Activated T-cell treated with anti-CD3 and anti-CD28 coated beads, Interleukin-2, amount 50 U/mL, for 4 hours (primary cell): ENCODE results near the gene OVCH1. TPM values are rescaled to one million over a fixed set of nuclear protein-coding genes. Genes with fewer than 3 reads are reported as not detected.
A peak's percentile ranks its signal among the peaks of the same experiment; 100 is the strongest.
"Not testable (repeated sequence)": the region's sequence is repeated elsewhere in the genome, so short reads cannot be mapped to it uniquely, and the experiment has no call there.

Experiments
- ATAC-seq, 2 donors: fragments of 200-7000 bp; cut with Tn5 transposase; one replicate each; pipeline ENCODE4 v1.10.0; 2021
- DNase-seq: peaks from one replicate; pipeline ENCODE4 v3.0.0-alpha.2; 2020
- H3K27me3 Mint-ChIP-seq: one replicate; pipeline ENCODE4 v1.8.0; 2021; ENCODE audit warnings: low read depth, mixed read lengths
- H3K36me3 Mint-ChIP-seq: one replicate; pipeline ENCODE4 v1.8.0; 2022; ENCODE audit warnings: mixed read lengths; ENCODE audit not compliant: insufficient read depth
- H3K4me1 Mint-ChIP-seq: one replicate; pipeline ENCODE4 v1.8.0; 2021; ENCODE audit warnings: low read depth, mixed read lengths
- H3K4me3 Mint-ChIP-seq: one replicate; pipeline ENCODE4 v1.8.0; 2021; ENCODE audit warnings: mild to moderate bottlenecking, moderate library complexity, mixed read lengths
- H3K9me3 Mint-ChIP-seq: one replicate; pipeline ENCODE4 v1.8.0; 2021; ENCODE audit warnings: mixed read lengths
- total RNA-seq, 3 donors: library from RNA; stranded (reverse); gene quantifications; one replicate each; pipeline ENCODE4 v1.2.1, GENCODE V29; 2021

The OVCH1 gene
- total RNA-seq, 3 donors from 2014 or later = not detected

DNA sequence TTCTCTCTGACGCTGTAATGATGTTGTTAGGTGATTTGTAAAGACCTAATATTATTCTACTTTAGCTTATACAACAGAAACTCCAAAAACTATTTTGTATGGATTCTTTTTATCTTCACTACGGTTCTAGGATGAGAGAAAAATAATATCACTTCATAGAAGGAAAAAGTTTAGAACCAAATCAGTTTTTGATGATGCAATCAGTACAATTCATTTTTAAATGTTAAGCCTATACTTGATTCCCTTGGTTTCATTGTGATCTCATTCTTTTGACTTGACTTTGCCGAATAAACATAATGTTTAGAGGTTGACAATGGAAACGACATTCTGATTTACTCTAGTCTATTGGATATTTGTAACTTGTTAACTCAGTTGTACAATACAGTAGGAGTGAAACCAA is 91.9 kb downstream of the OVCH1 start:
- peaks cover 17% of the 10 kb centered on the region for H3K27me3 Mint-ChIP-seq
- H3K4me1 Mint-ChIP-seq = no peaks in the 10 kb centered on the region
- H3K9me3 Mint-ChIP-seq = no peaks in the 10 kb centered on the region
- H3K4me3 Mint-ChIP-seq = no peak overlapping the region
- ATAC-seq (no peak), DNase-seq (no peak)
- no peaks in the 10 kb centered on the region for H3K36me3 Mint-ChIP-seq

DNA sequence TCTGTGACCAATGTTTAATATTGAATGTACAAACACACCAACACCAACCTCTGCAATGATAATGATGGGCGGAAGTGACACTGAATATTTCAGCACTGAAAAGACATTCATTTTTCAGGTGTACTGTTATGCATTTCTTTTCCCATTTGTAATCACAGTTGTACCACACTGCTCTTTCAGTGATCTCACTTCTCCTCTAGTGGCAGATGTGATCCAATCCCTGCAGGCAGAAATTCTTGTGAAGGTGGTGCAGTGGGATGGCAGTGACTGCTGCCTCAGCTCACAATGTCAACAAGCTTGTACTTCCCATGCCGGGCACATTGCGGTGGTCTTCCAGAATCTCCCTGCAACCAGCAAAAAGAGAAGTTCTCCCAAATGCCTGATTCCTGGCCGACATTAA is 93.5 kb downstream of the OVCH1 start:
- no peak overlapping the region for H3K4me3 Mint-ChIP-seq
- H3K9me3 Mint-ChIP-seq = no peaks in the 10 kb centered on the region
- H3K4me1 Mint-ChIP-seq = no peaks in the 10 kb centered on the region
- H3K27me3 Mint-ChIP-seq = peaks cover 18% of the 10 kb centered on the region
- no peaks in the 10 kb centered on the region for H3K36me3 Mint-ChIP-seq
- DNase-seq (no peak), ATAC-seq (no peak)

DNA sequence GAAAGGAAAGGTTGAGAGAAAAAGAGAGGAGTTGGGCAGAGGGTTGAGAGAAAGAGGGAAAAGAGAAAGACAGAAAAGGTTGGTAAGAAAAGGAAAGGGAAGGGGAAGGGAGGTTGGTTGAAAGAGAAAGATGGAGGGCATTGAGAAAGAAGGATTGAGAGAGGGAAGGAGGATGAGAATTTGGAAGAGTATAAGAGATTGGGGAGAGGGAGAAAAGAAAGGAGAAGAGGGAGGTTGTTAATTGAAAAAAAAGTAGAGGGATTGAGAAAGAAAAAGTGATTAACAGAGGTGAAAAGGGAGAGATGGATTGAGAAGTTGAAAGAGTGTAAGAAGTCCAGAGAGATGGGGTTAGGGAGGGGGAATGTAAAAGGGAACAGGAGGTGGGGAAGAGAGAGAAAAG is 95.0 kb downstream of the OVCH1 start:
- no peaks in the 10 kb centered on the region for H3K4me1 Mint-ChIP-seq
- H3K9me3 Mint-ChIP-seq = no peaks in the 10 kb centered on the region
- H3K36me3 Mint-ChIP-seq = no peaks in the 10 kb centered on the region
- ATAC-seq (no peak), DNase-seq (no peak)
- H3K27me3 Mint-ChIP-seq = peaks cover 18% of the 10 kb centered on the region
- H3K4me3 Mint-ChIP-seq = no peak overlapping the region

DNA sequence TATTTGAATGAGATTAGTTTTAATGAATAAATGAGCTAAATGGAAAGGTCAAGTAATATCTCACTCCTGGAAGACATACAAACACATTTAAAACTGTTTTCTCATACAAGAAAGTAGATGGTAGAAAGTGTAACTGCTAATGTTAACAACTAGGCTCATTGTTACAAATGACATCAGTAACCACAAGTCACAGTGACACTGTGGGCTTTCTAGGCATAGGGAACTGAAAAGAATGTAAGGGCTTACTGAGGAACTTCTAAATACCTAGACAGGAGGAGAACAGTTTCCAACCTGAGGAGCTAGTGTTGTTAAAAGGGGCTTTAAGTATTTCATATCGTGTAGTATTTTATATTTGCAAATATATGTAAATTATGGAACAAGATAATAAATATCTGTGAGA is 99.0 kb downstream of the OVCH1 start:
- Mint-ChIP-seq H3K36me3 (no peaks in the 10 kb centered on the region), H3K9me3 (no peaks in the 10 kb centered on the region), H3K4me3 (no peak overlapping the region), H3K27me3 (peaks cover 15% of the 10 kb centered on the region), H3K4me1 (no peaks in the 10 kb centered on the region)
- DNase-seq (no peak), ATAC-seq (no peak)

DNA sequence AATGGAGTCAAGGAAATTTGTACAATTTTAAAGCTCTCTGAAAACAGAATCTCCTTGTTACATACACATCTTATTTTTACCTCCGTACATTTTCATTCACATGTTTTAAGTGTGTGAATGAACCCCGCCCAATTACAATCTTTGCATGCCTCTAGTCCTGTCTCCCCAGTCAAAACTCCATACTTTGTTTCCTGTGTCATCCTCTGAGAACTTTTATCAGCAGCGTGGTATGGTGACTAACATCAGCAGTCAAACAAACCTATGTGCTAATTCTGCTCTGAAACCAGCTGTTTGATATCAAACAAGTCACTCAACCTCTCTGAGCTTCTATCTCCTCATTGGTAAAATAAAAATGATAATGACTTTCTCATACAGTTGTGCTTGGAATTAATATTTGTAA is 100.7 kb downstream of the OVCH1 start:
- no peak overlapping the region for H3K4me3 Mint-ChIP-seq
- H3K27me3 Mint-ChIP-seq = peaks cover 12% of the 10 kb centered on the region
- H3K9me3 Mint-ChIP-seq = no peaks in the 10 kb centered on the region
- DNase-seq (no peak), ATAC-seq (no peak)
- H3K36me3 Mint-ChIP-seq = no peaks in the 10 kb centered on the region
- H3K4me1 Mint-ChIP-seq = no peaks in the 10 kb centered on the region

DNA sequence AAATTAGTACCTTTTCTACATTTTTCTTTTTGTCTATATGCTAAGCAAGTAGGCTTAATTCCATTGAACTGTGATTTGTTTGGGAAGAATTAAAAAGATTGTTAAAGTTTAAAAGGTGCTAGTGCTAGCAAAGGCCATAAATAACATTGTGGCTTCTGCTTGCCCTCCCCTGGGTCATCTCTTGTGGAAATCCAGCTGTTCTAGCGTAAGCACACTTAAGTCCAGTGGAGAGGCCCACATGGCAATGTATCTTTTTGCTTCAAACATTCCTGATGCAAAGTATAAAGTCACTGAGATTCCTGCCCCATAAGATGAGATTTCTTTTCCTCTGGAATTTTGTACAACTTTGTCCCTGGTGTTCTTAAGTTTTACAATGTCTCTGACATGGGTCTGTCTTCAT is 102.1 kb downstream of the OVCH1 start:
- peaks cover 9% of the 10 kb centered on the region for H3K4me1 Mint-ChIP-seq
- DNase-seq = no peak
- H3K9me3 Mint-ChIP-seq = no peaks in the 10 kb centered on the region
- H3K36me3 Mint-ChIP-seq = no peaks in the 10 kb centered on the region
- H3K4me3 Mint-ChIP-seq = no peak overlapping the region
- H3K27me3 Mint-ChIP-seq = peaks cover 4% of the 10 kb centered on the region
- ATAC-seq = no peak

DNA sequence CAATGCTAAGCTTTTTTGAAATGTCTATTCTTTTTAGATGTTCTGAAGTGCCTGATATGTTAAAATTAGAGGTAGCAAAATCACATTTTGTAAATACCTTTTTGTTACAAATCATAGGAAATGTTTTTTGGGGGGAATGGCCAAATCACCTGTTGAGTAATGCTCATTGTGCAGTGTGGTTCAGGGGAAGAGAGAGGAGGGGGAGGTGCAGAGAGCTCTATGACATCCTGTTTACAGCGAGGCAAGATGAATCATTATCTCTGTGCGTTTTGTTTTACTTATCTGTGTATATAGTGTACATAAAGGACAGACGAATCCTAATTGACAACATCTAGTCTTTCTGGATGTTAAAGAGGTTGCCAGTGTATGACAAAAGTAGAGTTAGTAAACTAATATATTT is 107.1 kb downstream of the OVCH1 start:
- not testable (repeated sequence) for H3K27me3 Mint-ChIP-seq, H3K36me3 Mint-ChIP-seq, H3K9me3 Mint-ChIP-seq
- ATAC-seq = peak; percentile 89 to 95
- peak overlapping the region; percentile 48 for H3K4me3 Mint-ChIP-seq
- DNase-seq = peak; percentile 30
- H3K4me1 Mint-ChIP-seq = peaks cover 17% of the 10 kb centered on the region

DNA sequence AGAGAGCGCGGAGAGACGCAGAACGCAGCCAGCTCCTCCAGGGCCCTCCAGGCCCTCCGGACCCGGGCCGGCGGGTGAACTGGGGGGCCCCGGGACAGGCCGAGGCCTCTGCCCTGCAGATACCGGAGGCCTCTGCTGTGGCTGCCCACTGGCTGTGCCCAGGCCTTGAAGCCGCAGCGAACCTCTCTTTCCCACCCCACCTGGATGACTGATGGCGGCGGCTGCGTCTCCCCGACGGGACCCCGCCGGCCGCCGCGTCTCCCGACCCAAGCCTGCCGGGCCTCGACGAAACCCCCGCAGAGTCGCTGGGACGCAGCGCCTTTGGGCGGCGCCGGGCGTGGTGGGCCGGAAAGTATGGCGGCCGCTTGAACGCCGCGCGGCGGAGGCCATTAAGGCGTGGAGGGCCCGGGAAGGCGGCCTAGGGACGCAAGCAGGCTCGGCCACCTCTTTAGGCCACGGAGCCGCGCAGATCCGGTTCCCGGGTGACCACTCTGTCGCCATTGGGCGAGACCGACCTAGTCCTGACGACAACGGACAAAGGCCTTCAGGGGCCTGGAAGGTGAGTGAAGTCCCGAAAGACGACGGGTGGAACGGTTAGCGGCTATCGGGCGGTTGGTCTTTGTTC is 108.1 kb downstream of the OVCH1 start:
- Mint-ChIP-seq H3K4me1 (peaks cover 17% of the 10 kb centered on the region), H3K36me3 (no peaks in the 10 kb centered on the region), H3K4me3 (no peak overlapping the region), H3K9me3 (no peaks in the 10 kb centered on the region), H3K27me3 (no peaks in the 10 kb centered on the region)
- DNase-seq (no peak), ATAC-seq (no peak)

DNA sequence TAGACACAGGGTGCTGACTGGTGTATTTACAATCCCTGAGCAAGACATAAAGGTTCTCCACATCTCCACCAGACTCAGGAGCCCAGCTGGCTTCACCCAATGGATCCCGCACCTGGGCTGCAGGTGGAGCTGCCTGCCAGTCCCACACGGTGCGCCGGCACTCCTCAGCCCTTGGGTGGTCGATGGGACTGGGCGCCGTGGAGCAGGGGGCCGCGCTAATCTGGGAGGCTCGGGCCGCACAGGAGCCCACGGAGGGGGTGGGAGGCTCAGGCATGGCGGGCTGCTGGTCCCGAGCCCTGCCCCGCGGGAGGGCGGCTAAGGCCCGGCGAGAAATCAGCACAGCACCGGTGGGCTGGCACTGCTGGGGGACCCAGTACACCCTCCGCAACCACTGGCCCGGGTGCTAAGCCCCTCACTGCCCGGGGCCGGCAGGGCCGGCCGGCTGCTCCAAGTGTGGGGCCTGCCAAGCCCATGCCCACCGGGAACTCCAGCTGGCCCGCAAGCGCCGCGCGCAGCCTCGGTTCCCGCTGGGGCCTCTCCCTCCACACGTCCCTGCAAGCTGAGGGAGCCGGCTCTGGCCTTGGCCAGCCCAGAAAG is 111.3 kb downstream of the OVCH1 start:
- H3K36me3 Mint-ChIP-seq, H3K9me3 Mint-ChIP-seq, ATAC-seq, H3K27me3 Mint-ChIP-seq, DNase-seq, H3K4me3 Mint-ChIP-seq: not testable (repeated sequence)
- H3K4me1 Mint-ChIP-seq = peaks cover 28% of the 10 kb centered on the region

DNA sequence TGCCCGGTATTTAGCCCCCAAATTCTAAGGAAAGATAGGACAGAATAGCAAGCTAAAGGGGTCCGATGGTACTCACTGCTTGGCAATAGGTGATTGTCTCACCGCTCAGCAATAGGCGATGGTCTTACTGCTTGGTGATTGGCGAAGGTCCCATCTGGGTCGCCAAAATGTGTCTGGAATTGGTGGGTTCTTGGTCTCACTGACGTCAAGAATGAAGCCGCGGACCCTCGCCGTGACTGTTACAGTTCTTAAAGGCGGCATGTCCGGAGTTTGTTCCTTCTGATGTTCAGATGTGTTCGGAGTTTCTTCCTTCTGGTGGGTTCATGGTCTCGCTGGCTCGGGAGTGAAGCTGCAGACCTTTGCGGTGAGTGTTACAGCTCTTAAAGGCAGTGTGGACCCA is 112.3 kb downstream of the OVCH1 start:
- not testable (repeated sequence) for H3K9me3 Mint-ChIP-seq, ATAC-seq, DNase-seq, H3K36me3 Mint-ChIP-seq, H3K27me3 Mint-ChIP-seq, H3K4me3 Mint-ChIP-seq
- peaks cover 19% of the 10 kb centered on the region for H3K4me1 Mint-ChIP-seq

DNA sequence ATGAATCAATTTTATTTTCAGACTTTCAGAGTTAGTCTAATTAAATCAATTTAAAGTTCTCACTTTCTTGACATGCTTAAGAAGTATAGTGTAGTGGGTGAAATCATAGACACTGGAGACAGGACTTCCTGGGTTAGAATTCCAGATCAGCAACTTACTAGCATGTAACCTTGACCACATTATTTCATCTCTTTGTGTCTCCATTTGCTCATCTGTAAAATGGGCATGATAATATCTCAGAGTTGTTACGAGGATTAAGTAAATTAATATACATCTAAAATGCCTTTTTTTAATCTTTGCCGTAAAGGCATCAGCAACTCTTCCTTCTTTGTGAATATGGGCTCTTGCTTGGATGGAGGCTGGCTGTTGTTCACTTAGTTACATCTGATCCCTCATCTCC is 115.2 kb downstream of the OVCH1 start:
- H3K9me3 Mint-ChIP-seq = no peaks in the 10 kb centered on the region
- H3K4me1 Mint-ChIP-seq = peaks cover 39% of the 10 kb centered on the region
- H3K27me3 Mint-ChIP-seq = no peaks in the 10 kb centered on the region
- H3K4me3 Mint-ChIP-seq = peak overlapping the region; percentile 92
- H3K36me3 Mint-ChIP-seq = peaks cover 1% of the 10 kb centered on the region
- ATAC-seq = no peak
- DNase-seq = no peak

DNA sequence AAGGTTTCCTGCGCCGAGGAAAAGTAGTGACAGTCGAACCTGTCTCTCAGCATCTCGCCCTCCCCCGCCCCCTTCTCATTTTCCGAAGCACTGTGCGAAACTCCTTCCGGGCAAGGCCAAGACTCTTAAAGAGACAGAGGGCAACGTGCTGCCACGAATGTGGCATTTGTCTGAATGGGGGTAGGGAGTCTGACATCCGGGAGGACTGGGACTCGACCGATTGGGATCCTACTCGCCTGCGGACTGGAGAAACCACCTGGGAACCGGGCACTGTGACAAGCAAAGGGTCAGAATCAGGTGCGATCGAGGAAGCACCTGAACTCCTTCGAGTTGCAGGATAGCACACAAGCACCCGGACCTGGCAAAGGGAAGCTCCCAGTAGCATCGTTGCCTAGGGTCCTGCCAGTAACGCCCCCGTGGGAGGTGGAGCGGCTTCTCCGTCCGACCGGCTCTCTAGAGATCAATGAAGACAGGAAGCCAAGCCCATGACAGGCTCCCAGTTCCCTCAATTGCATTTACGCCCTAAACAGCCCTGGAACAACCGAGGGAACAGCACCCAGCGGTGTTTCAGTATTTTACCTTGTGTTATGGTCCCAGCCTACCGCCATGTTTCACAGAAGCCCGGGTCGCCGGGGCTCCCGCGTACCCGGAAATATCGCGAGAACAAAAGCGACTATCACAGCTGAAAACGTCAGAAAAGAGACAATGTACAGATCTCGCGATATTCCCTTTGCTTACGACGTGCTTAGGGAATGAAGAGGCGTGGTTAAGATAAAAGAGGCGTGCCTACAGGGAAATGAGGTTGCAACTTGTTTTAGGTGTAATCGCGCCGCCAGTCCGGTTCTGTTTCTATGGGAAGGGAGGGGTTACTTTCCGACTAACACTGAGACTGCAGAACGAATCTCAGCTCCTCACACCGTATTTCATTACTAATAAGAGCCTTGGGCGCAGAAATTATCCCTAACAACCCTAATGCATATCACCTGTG is 116.7 kb downstream of the OVCH1 start, which contains the start of gene ERGIC2:
Gene ERGIC2, minus strand, starts transcription at position 637 of the 988 bp plus-strand sequence. CDS start 9,539 bp downstream, outside the sequence.
- Mint-ChIP-seq H3K9me3 (no peaks in the 10 kb centered on the region), H3K4me1 (peaks cover 52% of the 10 kb centered on the region), H3K4me3 (peak within 1 kb of the TSS; percentile 92), H3K36me3 (peaks cover 8% of the 10 kb centered on the region), H3K27me3 (no peaks in the 10 kb centered on the region)
- peak; percentile 95 to 96 for ATAC-seq
- DNase-seq = peak; percentile 86
